Nephron progenitor cell (in vitro differentiated cells): ENCODE measurements around the gene RBMS1.

Experiments
- DNase-seq: peaks from one replicate; pipeline ENCODE4 v3.0.0; 2021
- H3K27ac Mint-ChIP-seq: 2 replicates; pipeline ENCODE4 v1.8.0; 2021; ENCODE audit warnings: mild to moderate bottlenecking, moderate library complexity, mixed read lengths
- H3K27me3 Mint-ChIP-seq: 2 replicates; pipeline ENCODE4 v1.8.0; 2021; ENCODE audit warnings: mild to moderate bottlenecking, low read depth, mixed read lengths; ENCODE audit not compliant: poor library complexity
- H3K36me3 Mint-ChIP-seq: 2 replicates; pipeline ENCODE4 v1.8.0; 2021; ENCODE audit warnings: low read depth, mixed read lengths
- H3K4me1 Mint-ChIP-seq: 2 replicates; pipeline ENCODE4 v1.8.0; 2021; ENCODE audit warnings: mixed read lengths
- H3K4me3 Mint-ChIP-seq: 2 replicates; pipeline ENCODE4 v1.8.0; 2021; ENCODE audit warnings: mild to moderate bottlenecking, moderate library complexity, mixed read lengths
- H3K9me3 Mint-ChIP-seq: 2 replicates; pipeline ENCODE4 v1.8.0; 2021; ENCODE audit warnings: mild to moderate bottlenecking, moderate library complexity, mixed read lengths
- CTCF ChIP-seq: fragments of 200-600 bp; sonication (generic); IDR thresholded peaks from 2 replicates; pipeline ENCODE4 v1.5.0; 2021; ENCODE audit warnings: antibody characterized with exemption

RBMS1 gene

GRCh38 chr2:160507464-160507863, 13.9 kb upstream of the RBMS1 start:
- TF ChIP-seq CTCF = no peak
- H3K9me3 Mint-ChIP-seq = no peaks in the 10 kb centered on the region
- H3K4me1 Mint-ChIP-seq = peaks cover 18% of the 10 kb centered on the region
- no peak overlapping the region for H3K4me3 Mint-ChIP-seq
- H3K27ac Mint-ChIP-seq = no peak overlapping the region
- no peak for DNase-seq
- peaks cover 2% of the 10 kb centered on the region for H3K27me3 Mint-ChIP-seq
- no peaks in the 10 kb centered on the region for H3K36me3 Mint-ChIP-seq

GRCh38 chr2:160507046-160507407, 13.4 kb upstream of the RBMS1 start:
- no peaks in the 10 kb centered on the region for H3K36me3 Mint-ChIP-seq
- no peak for TF ChIP-seq CTCF
- no peak for DNase-seq

GRCh38 chr2:160506371-160507045, 12.9 kb upstream of the RBMS1 start:
- Mint-ChIP-seq H3K9me3 (no peaks in the 10 kb centered on the region), H3K27ac (no peak overlapping the region), H3K36me3 (no peaks in the 10 kb centered on the region), H3K4me3 (no peak overlapping the region), H3K4me1 (peaks cover 8% of the 10 kb centered on the region), H3K27me3 (peaks cover 2% of the 10 kb centered on the region)
- TF ChIP-seq CTCF = no peak
- DNase-seq = no peak

More at GRCh38 chr2:160507046-160507407, 13.4 kb upstream of the RBMS1 start:
- Mint-ChIP-seq H3K9me3 (no peaks in the 10 kb centered on the region), H3K4me3 (no peak overlapping the region), H3K27me3 (peaks cover 2% of the 10 kb centered on the region), H3K4me1 (peaks cover 13% of the 10 kb centered on the region), H3K27ac (no peak overlapping the region)

- no peak overlapping the region for H3K4me3 Mint-ChIP-seq
- no peaks in the 10 kb centered on the region for H3K36me3 Mint-ChIP-seq
- no peaks in the 10 kb centered on the region for H3K9me3 Mint-ChIP-seq
These were observed 11.6 kb upstream of the RBMS1 start for GRCh38 chr2:160505256-160505655.

DNA sequence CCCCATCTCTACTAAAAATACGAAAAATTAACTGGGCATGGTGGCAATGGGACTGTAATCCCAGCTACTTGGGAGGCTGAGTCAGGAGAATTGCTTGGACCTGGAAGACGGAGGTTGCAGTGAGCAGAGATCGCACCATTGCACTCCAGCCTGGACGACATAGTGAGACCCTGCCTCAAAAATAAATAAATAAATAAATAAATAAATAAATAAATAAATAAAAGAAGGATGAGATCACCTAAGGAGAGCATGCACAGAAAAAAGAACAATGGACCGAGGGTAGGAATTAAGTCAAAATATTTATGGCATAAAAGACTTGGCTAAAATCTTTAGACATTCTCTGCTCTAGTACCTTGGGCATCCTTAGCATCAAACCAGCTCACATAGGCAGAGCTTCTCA, 8.9 kb upstream of the RBMS1 start:
- Mint-ChIP-seq H3K9me3 (no peaks in the 10 kb centered on the region), H3K27me3 (no peaks in the 10 kb centered on the region), H3K4me1 (no peaks in the 10 kb centered on the region), H3K27ac (no peak overlapping the region), H3K36me3 (no peaks in the 10 kb centered on the region), H3K4me3 (no peak overlapping the region)
- TF ChIP-seq CTCF = no peak
- DNase-seq = no peak

More at GRCh38 chr2:160505256-160505655, 11.6 kb upstream of the RBMS1 start:
- H3K27me3 Mint-ChIP-seq = no peaks in the 10 kb centered on the region
- no peak for DNase-seq
- no peak for TF ChIP-seq CTCF
- no peak overlapping the region for H3K27ac Mint-ChIP-seq
- H3K4me1 Mint-ChIP-seq = no peaks in the 10 kb centered on the region

GRCh38 chr2:160501370-160501769, 7.8 kb upstream of the RBMS1 start:
- Mint-ChIP-seq H3K36me3 (no peaks in the 10 kb centered on the region), H3K4me1 (peaks cover 5% of the 10 kb centered on the region), H3K9me3 (no peaks in the 10 kb centered on the region), H3K27me3 (no peaks in the 10 kb centered on the region), H3K27ac (no peak overlapping the region), H3K4me3 (no peak overlapping the region)
- TF ChIP-seq CTCF = no peak
- no peak for DNase-seq
